Purkinje cell (primary cell): Measurements from ENCODE around the gene EID1. TPM values are rescaled to one million over a fixed set of nuclear protein-coding genes. Genes with fewer than 3 reads are reported as not detected.

ENCODE experiments used
- polyA plus RNA-seq: library from polyadenylated mRNA; unstranded; fragments of >200 nt; fragmentation: Nextera tagmentation; gene quantifications from 2 replicates; pipeline ENCODE4 v1.2.1, GENCODE V29; 2014

Gene EID1
- polyA plus RNA-seq = 141 and 167 TPM in 2 replicates

GRCh38 chr15:48877630-48878595 is at the start of gene EID1:
EID1 (plus strand) TSS chr15:48878134; CDS start chr15:48878177, 43 bp downstream.

Other genes with a start within 250 kb of the EID1 start
- 2.3 and 2.4 TPM in 2 replicates for gene FBN1, start 232.4 kb upstream of the EID1 start, polyA plus RNA-seq
- 2.3 and 3.8 TPM in 2 replicates for gene CEP152, start 67.1 kb upstream of the EID1 start, polyA plus RNA-seq
- gene SHC4, start 85.8 kb downstream of the EID1 start, polyA plus RNA-seq = 0.06 and 2.9 TPM in 2 replicates
- 146 and 184 TPM in 2 replicates for gene SECISBP2L, start 168.3 kb downstream of the EID1 start, polyA plus RNA-seq